Suppressor macrophage treated with lipopolysaccharide for 4 hours (primary cell): ENCODE measurements around the gene VCX2.
A peak's percentile ranks its signal among the peaks of the same experiment; 100 is the strongest.
"Not testable (repeated sequence)": the region's sequence is repeated elsewhere in the genome, so short reads cannot be mapped to it uniquely, and the experiment has no call there.

ENCODE experiments used
- DNase-seq: peaks from one replicate; pipeline ENCODE4 v3.0.0-alpha.2; 2020

Gene VCX2

GRCh38 chrX:8171169-8171568 lies at the start of gene VCX2:
Gene VCX2, minus strand, starts transcription at chrX:8171267. Its CDS starts 624 bp downstream, at chrX:8170643.
- DNase-seq, result not testable (repeated sequence)

- DNase-seq, result no peak
These were observed 33.9 kb upstream of the VCX2 start for GRCh38 chrX:8204943-8205342.

- DNase-seq, result no peak
These were observed 33.3 kb upstream of the VCX2 start for GRCh38 chrX:8204169-8204935.

GRCh38 chrX:8201896-8202331 lies 30.8 kb upstream of the VCX2 start:
- DNase-seq, result no peak

GRCh38 chrX:8196776-8197175 lies 25.7 kb upstream of the VCX2 start:
- DNase-seq, result no peak

GRCh38 chrX:8194216-8194615 lies 23.1 kb upstream of the VCX2 start:
- DNase-seq, result no peak

- DNase-seq, result no peak
These were observed 21.2 kb upstream of the VCX2 start for GRCh38 chrX:8192276-8192675.

- no peak for DNase-seq
These were observed 20.0 kb upstream of the VCX2 start for GRCh38 chrX:8191022-8191421.

- no peak for DNase-seq
These were observed 19.3 kb upstream of the VCX2 start for GRCh38 chrX:8190341-8190830.

- no peak for DNase-seq
These were observed 18.2 kb upstream of the VCX2 start for GRCh38 chrX:8189096-8189830.

- no peak for DNase-seq
These were observed 12.3 kb upstream of the VCX2 start for GRCh38 chrX:8183346-8183745.

- DNase-seq, result no peak
These were observed 8.6 kb upstream of the VCX2 start for GRCh38 chrX:8179656-8180055.

GRCh38 chrX:8154011-8154410 lies 17.1 kb downstream of the VCX2 start:
- not testable (repeated sequence) for DNase-seq

- no peak for DNase-seq
These were observed 23.8 kb downstream of the VCX2 start for GRCh38 chrX:8147226-8147625.

GRCh38 chrX:8144925-8145324 lies 26.1 kb downstream of the VCX2 start:
- no peak for DNase-seq

GRCh38 chrX:8141896-8142295 lies 29.2 kb downstream of the VCX2 start:
- DNase-seq, result no peak

GRCh38 chrX:8140986-8141744 lies 29.9 kb downstream of the VCX2 start:
- DNase-seq, result no peak

- DNase-seq, result no peak
These were observed 31.4 kb downstream of the VCX2 start for GRCh38 chrX:8139716-8140115.

GRCh38 chrX:8138252-8138651 lies 32.8 kb downstream of the VCX2 start:
- peak; percentile 2 for DNase-seq

GRCh38 chrX:8126648-8127047 lies 44.4 kb downstream of the VCX2 start:
- DNase-seq, result no peak

GRCh38 chrX:8126092-8126491 lies 45.0 kb downstream of the VCX2 start:
- no peak for DNase-seq

GRCh38 chrX:8125566-8125965 lies 45.5 kb downstream of the VCX2 start:
- DNase-seq, result no peak

GRCh38 chrX:8122538-8122937 lies 48.5 kb downstream of the VCX2 start:
- DNase-seq, result no peak
